Measurements from ENCODE around the gene CHMP6.

- no peak for TF ChIP-seq CTCF (IDR thresholded peaks at IDR 0.05)
- TF ChIP-seq MAX (CRISPR knock-in tag; IDR thresholded peaks at IDR 0.05): no peak
- TF ChIP-seq ATF6 (CRISPR knock-in tag; IDR thresholded peaks at IDR 0.05): no peak
- no peak for TF ChIP-seq IRF2 (CRISPR knock-in tag; IDR thresholded peaks at IDR 0.05; ENCODE audit: borderline replicate concordance, low read depth)
Observed at GRCh38 chr17:80970044-80970761, 21.4 kb upstream of the CHMP6 start.

Data from WTC11 (cell line).